NOMO-1 treated with dmso at 0.1 percent for 144 hours (cell line): ENCODE measurements around the gene F8A1.
"Not testable (repeated sequence)": the region's sequence is repeated elsewhere in the genome, so short reads cannot be mapped to it uniquely, and the experiment has no call there.

ENCODE experiments used
- DNase-seq: peaks from one replicate; lab custom pipeline; 2025; ENCODE audit not compliant: unreplicated experiment; lab: John Stamatoyannopoulos, UW

The F8A1 gene

DNA sequence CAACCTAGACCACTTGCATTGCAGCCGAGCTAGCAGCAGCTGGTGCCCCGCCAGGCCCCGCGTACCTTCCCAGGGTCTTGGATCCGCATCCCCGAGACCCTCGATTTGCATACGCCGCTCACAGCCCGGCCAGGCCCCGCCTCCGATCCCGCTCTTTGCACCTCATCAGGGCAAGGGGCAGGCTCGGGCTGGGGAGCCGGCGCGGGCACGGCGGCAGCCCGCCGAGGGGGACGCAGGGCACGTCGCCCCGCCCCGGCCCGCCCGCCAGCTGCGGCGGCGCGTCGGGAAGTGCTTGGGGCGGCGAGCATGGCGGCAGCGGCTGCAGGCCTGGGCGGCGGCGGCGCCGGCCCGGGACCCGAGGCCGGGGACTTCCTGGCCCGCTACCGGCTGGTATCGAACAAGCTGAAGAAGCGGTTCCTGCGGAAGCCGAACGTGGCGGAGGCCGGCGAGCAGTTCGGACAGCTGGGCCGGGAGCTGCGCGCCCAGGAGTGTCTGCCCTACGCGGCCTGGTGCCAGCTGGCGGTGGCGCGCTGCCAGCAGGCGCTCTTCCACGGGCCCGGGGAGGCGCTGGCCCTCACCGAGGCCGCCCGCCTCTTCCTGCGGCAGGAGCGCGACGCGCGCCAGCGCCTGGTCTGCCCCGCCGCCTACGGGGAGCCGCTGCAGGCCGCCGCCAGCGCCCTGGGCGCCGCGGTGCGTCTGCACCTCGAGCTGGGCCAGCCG lies at the start of gene F8A1:
Gene F8A1 (plus strand): TSS at position 287 of the 720 bp plus-strand sequence. CDS start 20 bp downstream, at position 307.
- DNase-seq, result not testable (repeated sequence)

DNA sequence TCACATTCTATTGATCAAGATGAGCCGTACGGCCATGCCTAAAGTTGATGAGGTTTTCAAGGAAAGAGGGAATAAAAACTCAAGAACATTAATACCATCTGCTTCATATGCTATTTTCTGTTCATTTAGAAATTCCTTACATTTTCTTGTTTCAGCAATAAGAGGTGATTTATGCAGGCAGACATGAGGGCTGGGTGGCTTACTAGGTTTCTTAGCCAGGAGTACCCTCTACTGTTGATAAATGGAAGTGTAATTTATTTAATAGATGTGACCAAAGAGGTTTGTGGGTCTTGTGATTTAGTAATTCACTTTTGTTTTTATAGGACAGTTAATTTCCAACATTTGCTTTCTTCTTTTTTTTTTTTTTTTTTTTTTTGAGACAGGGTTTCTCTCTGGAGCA lies 45.3 kb upstream of the F8A1 start:
- no peak for DNase-seq

DNA sequence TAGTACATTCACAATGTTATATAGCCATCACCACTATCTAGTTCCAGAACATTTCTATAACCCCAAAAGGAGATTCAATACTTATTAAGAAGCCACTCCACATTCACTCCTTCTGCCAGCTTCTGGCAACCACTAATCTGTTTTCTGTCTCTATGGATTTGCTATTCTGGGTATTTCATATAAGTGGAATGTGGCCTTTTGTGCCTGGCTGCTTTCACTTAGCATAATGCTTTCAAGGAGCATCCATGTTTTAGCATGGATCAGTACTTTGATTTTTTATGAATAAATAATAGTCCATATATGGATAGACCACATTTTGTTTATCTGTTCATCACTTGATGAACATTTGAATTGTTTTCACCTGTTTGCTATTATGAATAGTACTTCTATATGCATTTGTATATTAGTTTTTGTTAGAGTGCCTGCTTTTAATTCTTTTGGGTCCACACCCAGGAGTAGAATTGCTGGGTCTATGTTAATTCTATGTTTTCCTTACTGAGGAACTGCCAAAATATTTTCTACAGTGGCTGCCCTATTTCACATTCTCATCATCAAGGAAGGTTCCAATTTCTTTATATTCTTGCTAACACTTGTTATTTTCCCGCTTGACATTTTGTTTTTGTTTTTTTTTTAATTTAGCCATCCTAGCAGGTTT lies 35.1 kb upstream of the F8A1 start:
- no peak for DNase-seq

DNA sequence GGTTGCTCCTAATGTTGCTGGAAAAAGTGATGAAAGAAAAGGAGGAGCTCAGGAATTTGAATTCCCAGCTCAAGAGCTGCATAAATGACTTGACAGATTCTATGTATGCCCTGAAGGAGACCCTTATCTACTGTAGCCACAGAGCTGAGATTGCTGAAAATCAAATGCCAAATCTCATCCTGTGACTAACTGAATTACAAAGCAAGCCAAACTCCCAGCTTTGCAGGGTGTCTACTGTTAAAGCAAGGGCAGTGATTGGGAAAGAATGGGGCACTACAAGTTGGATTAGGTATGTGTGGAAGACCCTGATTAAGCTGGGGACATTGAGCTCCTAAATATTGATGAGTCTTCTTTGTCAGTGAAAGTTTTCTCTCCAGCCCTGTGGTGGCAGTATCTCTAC lies 30.9 kb upstream of the F8A1 start:
- no peak for DNase-seq

DNA sequence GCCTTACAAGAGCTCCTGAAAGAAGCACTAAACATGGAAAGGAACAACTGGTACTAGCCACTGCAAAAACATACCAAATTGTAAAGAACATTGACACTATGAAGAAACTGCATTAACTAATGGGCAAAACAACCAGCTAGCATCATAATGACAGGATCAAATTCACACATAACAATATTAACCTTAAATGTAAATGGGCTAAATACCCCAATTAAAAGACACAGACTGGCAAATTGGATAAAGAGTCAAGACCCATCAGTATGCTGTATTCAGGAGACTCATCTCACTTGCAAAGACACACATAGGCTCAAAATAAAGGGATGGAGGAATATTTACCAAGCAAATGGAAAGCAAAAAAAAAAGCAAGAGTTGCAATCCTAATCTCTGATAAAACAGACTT lies 17.6 kb upstream of the F8A1 start:
- not testable (repeated sequence) for DNase-seq

DNA sequence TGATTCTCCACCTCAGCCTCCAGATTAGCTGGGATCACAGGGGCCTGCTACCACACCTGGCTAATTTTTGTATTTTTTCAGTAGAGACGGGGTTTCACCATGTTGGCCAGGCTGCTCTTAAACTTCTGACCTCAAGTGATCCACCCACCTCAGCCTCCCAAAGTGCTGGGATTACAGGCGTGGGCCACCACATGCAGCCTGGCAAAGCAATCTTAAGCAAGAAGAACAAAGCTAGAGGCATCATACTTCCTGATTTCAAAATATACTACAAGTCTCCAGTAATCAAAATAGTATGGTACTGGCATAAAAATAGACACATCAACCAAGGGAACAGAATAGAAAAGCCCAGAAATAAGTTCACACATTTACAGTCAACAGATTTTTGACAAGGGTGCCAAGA lies 12.8 kb upstream of the F8A1 start:
- DNase-seq, result no peak

DNA sequence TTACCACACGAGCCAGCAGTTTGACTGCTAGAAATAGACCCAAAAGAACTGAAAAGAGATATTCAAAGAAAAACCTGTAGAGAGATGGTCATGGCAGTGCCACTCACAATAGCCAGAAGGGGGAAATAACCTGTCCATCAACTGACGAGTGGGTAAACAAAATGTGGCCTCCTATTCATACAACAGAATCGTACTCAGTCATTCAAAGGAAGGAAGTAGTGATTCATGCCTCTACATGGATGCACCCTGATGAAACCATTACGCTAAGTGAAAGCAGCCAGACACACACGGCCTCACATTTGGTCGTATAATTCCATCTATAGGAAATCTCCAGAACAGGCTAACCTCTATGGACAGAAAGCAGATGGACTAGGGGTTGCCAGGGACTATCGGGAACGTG lies 2.1 kb upstream of the F8A1 start:
- not testable (repeated sequence) for DNase-seq

DNA sequence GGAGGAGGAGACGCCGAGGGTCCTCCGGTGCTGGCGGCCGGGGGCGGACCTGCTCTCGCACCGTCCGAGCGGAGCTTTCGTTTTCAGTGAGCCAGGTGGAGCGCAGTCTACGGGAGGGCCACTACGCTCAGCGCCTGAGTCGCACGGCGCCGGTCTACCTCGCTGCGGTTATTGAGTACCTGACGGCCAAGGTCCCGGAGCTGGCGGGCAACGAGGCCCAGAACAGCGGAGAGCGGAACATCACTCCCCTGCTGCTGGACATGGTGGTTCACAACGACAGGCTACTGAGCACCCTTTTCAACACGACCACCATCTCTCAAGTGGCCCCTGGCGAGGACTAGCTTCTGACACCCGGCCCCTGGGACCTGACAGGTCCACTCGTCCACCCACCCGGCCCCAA lies 1.1 kb upstream of the F8A1 start:
- not testable (repeated sequence) for DNase-seq

DNA sequence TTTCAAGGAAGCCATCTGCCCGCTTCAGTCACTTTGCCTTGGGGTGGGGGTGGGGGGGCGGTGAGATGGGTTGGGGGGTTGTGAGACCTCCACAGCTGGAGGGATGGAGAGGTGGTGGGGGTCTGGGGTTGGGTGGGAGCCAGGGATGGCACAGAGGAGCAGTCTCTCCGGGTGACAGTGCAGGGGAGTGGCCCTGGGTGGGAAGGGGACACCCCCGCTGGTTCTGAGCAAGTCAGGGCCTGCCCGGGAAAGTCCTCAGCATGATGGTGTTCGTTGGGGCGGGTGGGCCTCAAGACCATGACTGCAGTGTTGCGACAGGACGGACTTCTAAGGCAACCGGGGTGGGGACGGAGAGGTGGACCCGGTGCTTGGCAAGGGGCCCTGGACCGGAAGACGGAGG lies 606 bp upstream of the F8A1 start:
- DNase-seq, result not testable (repeated sequence)

DNA sequence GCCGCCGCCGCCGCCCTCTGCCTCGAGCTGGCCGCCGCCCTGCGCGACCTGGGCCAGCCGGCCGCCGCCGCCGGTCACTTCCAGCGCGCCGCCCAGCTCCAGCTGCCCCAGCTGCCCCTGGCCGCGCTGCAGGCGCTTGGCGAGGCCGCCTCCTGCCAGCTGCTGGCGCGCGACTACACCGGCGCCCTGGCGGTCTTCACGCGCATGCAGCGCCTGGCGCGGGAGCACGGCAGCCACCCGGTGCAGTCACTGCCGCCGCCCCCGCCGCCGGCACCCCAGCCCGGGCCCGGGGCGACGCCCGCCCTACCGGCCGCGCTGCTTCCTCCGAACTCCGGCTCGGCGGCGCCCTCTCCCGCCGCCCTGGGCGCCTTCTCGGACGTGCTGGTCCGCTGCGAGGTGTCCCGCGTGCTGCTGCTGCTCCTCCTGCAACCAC lies 650 bp downstream of the F8A1 start:
- not testable (repeated sequence) for DNase-seq

DNA sequence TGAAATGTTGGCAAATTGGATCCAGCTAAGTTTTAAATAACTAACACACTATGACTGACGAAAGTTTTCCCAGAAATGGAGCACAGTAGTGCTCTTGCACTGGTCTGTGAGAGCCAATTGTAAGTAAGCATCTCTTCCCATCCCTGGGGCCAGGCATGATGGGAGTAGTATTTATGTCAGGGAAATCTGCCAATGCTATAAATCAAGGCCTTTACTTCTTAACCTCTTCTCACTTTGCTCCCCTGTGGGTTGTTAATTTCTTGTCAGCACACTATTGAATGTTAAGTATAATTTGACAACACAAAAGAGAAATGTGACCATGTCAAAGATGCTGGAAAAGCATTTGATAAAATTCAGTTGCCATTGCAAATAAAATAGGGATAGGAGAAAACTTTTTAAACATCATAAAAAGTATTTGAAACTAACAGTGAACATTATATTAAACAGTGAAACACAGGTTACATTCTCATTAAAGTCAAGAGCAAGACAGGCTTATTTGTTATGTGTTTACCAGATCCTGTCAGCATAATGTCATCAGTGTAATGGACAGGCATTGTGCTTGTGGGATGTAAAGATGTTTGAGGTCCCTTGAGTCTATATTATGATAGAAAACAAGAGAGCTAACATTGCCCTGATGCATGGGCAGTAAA lies 5.0 kb downstream of the F8A1 start:
- no peak for DNase-seq

DNA sequence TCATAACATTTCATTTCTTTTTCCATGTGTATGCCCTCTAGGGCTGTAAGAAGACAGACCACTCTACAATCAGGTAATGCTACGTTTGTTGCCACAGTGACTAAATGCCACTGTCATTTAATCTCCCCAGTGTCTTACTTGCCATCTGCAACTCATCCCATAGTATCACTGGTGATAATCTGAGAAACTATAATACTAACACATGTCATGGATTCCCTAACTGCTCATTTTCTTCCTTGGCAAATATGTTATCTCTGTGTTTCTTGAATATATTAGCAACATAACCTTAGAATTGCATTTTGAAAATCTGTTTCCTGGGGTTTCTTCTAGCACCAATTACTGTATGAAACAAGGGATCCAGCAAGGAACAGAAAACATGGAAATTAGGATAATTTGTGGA lies 6.1 kb downstream of the F8A1 start:
- DNase-seq, result no peak

DNA sequence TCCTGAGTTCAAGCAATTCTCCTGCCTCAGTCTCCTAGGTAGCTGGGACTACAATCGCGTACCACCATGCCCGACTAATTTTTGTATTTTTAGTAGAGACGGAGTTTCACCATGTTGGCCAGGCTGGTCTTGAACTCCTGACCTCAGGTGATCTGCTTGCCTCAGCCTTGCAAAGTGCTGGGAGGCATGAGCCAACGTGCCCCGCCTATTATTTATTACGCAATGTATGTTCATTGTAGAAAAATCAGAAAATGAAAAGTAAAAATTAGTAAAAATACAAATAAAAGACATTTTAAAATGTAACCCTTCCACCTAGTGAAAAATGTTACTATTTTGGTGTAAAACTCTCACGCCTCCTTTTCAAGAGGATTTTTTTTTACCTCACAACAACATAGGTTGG lies 14.2 kb downstream of the F8A1 start:
- DNase-seq, result no peak

DNA sequence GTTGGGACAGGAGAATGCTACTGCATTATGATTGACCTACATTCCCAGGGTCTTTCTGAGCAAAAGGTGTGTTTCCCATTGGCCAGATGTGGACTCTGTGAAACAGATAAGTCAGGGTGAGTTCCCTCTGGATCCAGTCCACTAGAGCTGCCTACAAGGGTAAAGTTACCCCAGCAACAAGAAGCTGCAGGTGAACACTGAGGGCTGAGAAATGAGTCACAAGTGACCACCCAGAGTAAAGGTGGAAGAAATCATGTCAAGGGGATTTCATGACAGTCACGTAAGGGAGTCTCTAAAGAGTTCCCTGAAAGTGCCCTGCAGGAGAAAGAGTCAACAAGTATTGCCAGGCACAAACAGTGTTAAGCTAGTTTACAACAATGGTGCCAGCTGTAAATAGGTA lies 16.3 kb downstream of the F8A1 start:
- DNase-seq, result no peak

DNA sequence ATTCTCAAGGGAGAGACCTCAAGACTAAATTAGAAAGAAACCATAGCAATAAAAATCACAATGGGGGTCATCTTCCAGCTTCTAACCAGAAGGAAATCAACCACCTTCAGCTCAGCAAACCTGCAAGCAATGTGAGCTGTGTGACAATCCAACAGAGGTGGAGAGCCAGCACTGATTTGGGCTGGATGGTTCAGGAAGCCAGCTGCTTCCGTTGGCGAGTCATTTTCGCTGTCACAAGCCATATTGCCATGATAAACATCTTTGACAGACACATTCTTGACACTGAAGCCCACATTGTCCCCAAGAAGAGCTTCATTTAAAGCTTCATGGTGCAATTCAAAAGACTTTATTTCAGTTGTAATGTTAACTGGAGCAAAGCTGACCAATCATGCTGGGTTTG lies 22.7 kb downstream of the F8A1 start:
- DNase-seq, result no peak

DNA sequence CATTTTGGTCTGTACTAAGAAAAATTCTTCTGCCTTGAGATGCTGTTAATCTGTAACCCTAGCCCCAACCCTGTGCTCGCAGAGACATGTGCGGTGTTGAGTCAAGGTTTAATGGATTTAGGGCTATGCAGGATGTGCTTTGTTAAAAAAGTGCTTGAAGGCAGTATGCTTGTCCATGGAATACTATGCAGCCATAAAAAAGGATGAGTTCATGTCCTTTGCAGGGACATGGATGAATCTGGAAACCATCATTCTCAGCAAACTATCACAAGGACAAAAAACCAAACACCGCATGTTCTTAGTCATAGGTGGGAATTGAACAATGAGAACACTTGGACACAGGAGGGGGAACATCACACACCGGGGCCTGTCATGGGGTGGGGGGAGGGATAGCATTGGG lies 23.9 kb downstream of the F8A1 start:
- DNase-seq, result not testable (repeated sequence)

DNA sequence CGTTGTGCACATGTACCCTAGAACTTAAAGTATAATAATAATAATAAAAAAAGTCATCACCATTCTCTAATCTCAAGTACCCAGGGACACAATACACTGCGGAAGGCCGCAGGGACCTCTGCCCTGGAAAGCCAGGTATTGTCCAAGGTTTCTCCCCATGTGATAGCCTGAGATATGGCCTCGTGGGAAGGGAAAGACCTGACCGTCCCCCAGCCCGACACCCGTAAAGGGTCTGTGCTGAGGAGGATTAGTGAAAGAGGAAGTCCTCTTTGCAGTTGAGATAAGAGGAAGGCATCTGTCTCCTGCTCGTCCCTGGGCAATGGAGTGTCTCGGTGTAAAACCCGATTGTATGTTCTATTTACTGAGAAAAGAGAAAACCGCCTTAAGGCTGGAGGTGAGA lies 24.4 kb downstream of the F8A1 start:
- DNase-seq, result not testable (repeated sequence)

DNA sequence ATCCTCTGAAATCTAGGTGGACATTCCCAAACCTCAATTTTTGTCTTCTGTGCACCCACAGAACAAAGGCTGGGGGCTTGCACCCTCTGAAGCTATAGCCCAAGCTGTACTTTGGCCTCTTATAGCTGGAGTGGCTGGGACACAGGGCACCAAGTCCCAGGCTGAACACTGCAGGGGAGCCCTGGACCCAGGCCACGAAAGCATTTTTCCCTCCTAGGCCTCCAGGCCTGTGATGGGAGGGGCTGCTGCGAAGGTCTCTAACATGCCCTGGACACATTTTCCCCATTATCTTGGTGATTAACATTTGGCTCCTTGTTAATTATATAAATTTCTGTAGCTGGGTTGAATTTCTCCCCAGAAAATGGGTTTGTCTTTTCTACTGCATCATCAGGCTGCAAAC lies 27.9 kb downstream of the F8A1 start:
- DNase-seq, result no peak

DNA sequence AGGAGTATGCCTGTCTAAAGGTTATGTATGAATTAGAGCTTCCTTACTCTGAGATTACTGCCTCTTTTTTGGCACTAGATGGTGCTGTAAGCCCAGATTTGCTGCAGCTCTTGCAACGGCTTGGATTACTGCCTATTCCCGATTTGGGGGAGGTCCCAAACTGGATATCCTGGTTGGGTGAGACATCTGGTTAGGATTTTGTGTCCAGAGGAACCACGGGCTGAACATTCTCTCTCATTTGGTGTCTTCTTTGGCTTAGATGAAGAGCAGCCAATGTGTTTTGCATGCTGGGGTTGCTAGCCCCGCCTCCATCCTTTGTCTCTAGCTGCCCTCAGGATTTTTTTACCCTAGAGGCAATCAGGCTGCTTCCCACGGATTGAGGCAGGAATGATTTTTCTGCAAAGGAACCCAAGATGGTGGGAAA lies 31.9 kb downstream of the F8A1 start:
- peak; percentile 4 for DNase-seq

DNA sequence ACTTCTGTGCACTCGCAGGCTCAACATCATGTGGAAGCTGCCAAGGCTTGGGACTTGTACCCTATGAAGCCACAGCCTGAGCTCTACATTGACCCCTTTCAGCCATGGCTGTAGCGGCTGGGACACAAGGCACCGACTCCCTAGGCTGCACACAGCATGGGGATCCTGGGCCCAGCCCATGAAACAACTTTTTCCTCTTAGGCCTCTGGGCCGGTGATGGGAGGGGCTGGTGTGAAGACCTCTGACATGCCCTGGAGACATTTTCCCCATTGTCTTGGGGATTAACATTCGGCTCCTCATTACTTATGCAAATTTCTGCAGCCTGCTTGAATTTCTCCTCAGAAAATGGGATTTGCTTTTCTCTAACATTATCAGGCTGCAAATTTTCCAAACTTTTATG lies 38.6 kb downstream of the F8A1 start:
- DNase-seq, result not testable (repeated sequence)
